OCI-LY7 (cell line): ENCODE results near the gene GALNT10.

Experiments
- EZH2phosphoT487 ChIP-seq: fragments of 200-600 bp; sonication (generic); IDR thresholded peaks from 2 replicates; pipeline ENCODE4 v1.6.1; 2018; ENCODE audit warnings: low read depth, borderline replicate concordance, mild to moderate bottlenecking, mixed run types, antibody characterized with exemption, low read length, moderate library complexity, mixed read lengths
- TF ChIP-seq, protein P1 (sequence below): fragments of 200-600 bp; sonication (generic); conservative IDR thresholded peaks from 2 replicates; pipeline ENCODE4 v1.5.1; 2014; ENCODE audit warnings: mild to moderate bottlenecking, antibody characterized with exemption, low read length, moderate library complexity, mixed read lengths

DNA sequence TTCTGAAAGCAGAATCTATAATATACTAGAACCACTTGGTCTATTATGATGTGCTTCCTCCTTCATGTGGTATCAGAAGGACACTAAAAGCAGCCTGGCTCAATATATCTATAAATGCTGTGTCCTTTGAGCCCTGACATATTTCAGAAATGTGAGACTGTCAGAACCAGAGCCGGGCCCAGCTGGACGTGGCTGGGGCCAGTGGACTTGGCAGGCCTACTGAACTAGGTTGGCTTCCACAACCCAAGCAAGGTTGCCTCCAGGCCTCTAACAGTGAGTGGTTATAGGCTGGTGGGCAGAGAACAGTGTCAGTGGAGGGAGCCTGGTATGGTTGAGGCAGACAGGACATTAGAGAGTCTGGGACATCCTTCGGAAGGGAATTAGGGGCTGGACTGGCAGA is 78.9 kb downstream of the GALNT10 start:
- TF ChIP-seq, protein P1, sequence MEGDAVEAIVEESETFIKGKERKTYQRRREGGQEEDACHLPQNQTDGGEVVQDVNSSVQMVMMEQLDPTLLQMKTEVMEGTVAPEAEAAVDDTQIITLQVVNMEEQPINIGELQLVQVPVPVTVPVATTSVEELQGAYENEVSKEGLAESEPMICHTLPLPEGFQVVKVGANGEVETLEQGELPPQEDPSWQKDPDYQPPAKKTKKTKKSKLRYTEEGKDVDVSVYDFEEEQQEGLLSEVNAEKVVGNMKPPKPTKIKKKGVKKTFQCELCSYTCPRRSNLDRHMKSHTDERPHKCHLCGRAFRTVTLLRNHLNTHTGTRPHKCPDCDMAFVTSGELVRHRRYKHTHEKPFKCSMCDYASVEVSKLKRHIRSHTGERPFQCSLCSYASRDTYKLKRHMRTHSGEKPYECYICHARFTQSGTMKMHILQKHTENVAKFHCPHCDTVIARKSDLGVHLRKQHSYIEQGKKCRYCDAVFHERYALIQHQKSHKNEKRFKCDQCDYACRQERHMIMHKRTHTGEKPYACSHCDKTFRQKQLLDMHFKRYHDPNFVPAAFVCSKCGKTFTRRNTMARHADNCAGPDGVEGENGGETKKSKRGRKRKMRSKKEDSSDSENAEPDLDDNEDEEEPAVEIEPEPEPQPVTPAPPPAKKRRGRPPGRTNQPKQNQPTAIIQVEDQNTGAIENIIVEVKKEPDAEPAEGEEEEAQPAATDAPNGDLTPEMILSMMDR, result no peak
- TF ChIP-seq EZH2phosphoT487, result no peak
